HCT116 (cell line): ENCODE measurements around the gene CDK14. TPM values are rescaled to one million over a fixed set of nuclear protein-coding genes. Genes with fewer than 3 reads are reported as not detected.

Source experiments
- ATAC-seq: fragments of 200-7000 bp; cut with Tn5 transposase; 2 replicates; pipeline ENCODE4 v1.9.1; 2020; ENCODE audit warnings: mild to moderate bottlenecking, moderate library complexity
- BruUV-seq: library from RNA; stranded (reverse); fragments of 400-500 nt; replicated peaks from 2 replicates; lab custom pipeline; 2021; lab: Mats Ljungman, UMichigan
- CTCF ChIA-PET: fragments of 300-600 bp; sonication (Branson Sonifier 250); formaldehyde crosslinking; loops from one replicate; lab custom pipeline; 2021; ENCODE audit warnings: antibody characterized with exemption; lab: Charles Lee
- POLR2A ChIA-PET: fragments of 300-600, 350-600 bp; sonication (Branson Sonifier 250); formaldehyde crosslinking; loops from one replicate; lab custom pipeline; 2021; ENCODE audit warnings: antibody characterized with exemption; lab: Charles Lee
- RAD21 ChIA-PET, 2 experiments: fragments of 300-600 bp; sonication (Branson Sonifier 250); formaldehyde crosslinking; loops; one replicate each; lab custom pipeline; 2023; ENCODE audit warnings: low total read pairs in 2 of 2; ENCODE audit not compliant: uncharacterized antibody in 2 of 2, unreplicated experiment in 2 of 2, low non-redundant PET in 1 of 2; lab: Charles Lee
- DNase-seq: peaks from one replicate; pipeline ENCODE4 v3.0.0-alpha.2; 2010; ENCODE audit warnings: low read depth, low spot score
- H2AFZ ChIP-seq: fragments of 200-600 bp; shearing (Covaris generic), sonication (generic); 2 replicates; pipeline ENCODE4 v1.6.1; 2017; ENCODE audit warnings: low read depth, mixed run types, mixed read lengths, antibody characterized with exemption, low read length; ENCODE audit not compliant: poor library complexity, severe bottlenecking
- H3K27ac ChIP-seq: 2 replicates; pipeline ENCODE4 v1.5.1; 2012; ENCODE audit warnings: low read depth, low read length
- H3K27me3 ChIP-seq: fragments of 200-600 bp; sonication (generic); 2 replicates; pipeline ENCODE4 v1.6.1; 2016; ENCODE audit warnings: mixed run types, low read length, mixed read lengths; ENCODE audit not compliant: insufficient read depth
- H3K36me3 ChIP-seq, 2 experiments: fragments of 200-500 bp in 1 of 2; fragments of 200-600 bp in 1 of 2; sonication (Bioruptor generic) in 1 of 2; sonication (generic) in 1 of 2; 2 replicates each; pipeline versions ENCODE4 v1.5.1 to v1.6.1; 2014 to 2016; ENCODE audit warnings: low read length in 2 of 2, inconsistent platforms in 1 of 2, mixed read lengths in 1 of 2, mixed run types in 1 of 2; ENCODE audit not compliant: insufficient read depth in 2 of 2, control insufficient read depth in 1 of 2
- H3K4me1 ChIP-seq, 2 experiments: fragments of 200-600 bp in 1 of 2; sonication (generic) in 1 of 2; 2 replicates each; pipeline versions ENCODE4 v1.5.1 to v1.6.1; 2012 to 2017; ENCODE audit warnings: low read length in 2 of 2, inconsistent platforms in 1 of 2, mild to moderate bottlenecking in 1 of 2, mixed read lengths in 1 of 2, mixed run types in 1 of 2, moderate library complexity in 1 of 2; ENCODE audit not compliant: insufficient read depth in 2 of 2, control insufficient read depth in 1 of 2
- H3K4me2 ChIP-seq: fragments of 200-600 bp; sonication (generic); 2 replicates; pipeline ENCODE4 v1.6.1; 2017; ENCODE audit warnings: mixed run types, low read length, mixed read lengths
- H3K4me3 ChIP-seq, 2 experiments: fragments of 200-600 bp in 1 of 2; sonication (generic) in 1 of 2; replicated peaks in 1 of 2; 2 replicates each; pipeline ENCODE4 v1.5.1; 2011 to 2016; ENCODE audit warnings: low read length in 2 of 2, control low read depth in 1 of 2, low read depth in 1 of 2, mild to moderate bottlenecking in 1 of 2, mixed read lengths in 1 of 2, mixed run types in 1 of 2
- H3K79me2 ChIP-seq: fragments of 200-600 bp; sonication (generic); 2 replicates; pipeline ENCODE4 v1.6.1; 2017; ENCODE audit warnings: mild to moderate bottlenecking, mixed run types, low read length, moderate library complexity, mixed read lengths; ENCODE audit not compliant: insufficient read depth
- H3K9ac ChIP-seq: fragments of 200-600 bp; sonication (generic); 2 replicates; pipeline ENCODE4 v1.6.1; 2016; ENCODE audit warnings: low read length, mixed read lengths
- H3K9me2 ChIP-seq: fragments of 200-600 bp; sonication (generic), shearing (Covaris generic); 2 replicates; pipeline ENCODE4 v1.6.1; 2017; ENCODE audit warnings: mixed run types, mild to moderate bottlenecking, moderate library complexity; ENCODE audit not compliant: insufficient read depth
- H3K9me3 ChIP-seq, 2 experiments: fragments of 200-500 bp in 1 of 2; fragments of 200-600 bp in 1 of 2; sonication (Bioruptor generic) in 1 of 2; sonication (generic) in 1 of 2; 2 replicates each; pipeline ENCODE4 v1.6.1; 2014 to 2017; ENCODE audit warnings: low read length in 2 of 2, mixed read lengths in 2 of 2, inconsistent platforms in 1 of 2, low read depth in 1 of 2, mild to moderate bottlenecking in 1 of 2, mixed run types in 1 of 2, moderate library complexity in 1 of 2; ENCODE audit not compliant: control insufficient read depth in 1 of 2, insufficient read depth in 1 of 2
- H4K20me1 ChIP-seq: fragments of 200-600 bp; sonication (generic), shearing (Covaris generic); 2 replicates; pipeline ENCODE4 v1.6.1; 2017; ENCODE audit warnings: mixed run types, mild to moderate bottlenecking, moderate library complexity; ENCODE audit not compliant: insufficient read depth
- CBX3 ChIP-seq: IDR thresholded peaks from 2 replicates; pipeline ENCODE4 v1.6.1; 2012; ENCODE audit warnings: low read depth
- CEBPB ChIP-seq: IDR thresholded peaks from 2 replicates; pipeline ENCODE4 v1.6.1; 2012; ENCODE audit warnings: low read depth
- EGR1 ChIP-seq: IDR thresholded peaks from 2 replicates; pipeline ENCODE4 v1.6.1; 2012; ENCODE audit warnings: low read depth
- EZH2 ChIP-seq: fragments of 200-600 bp; sonication (generic); IDR thresholded peaks from 2 replicates; pipeline ENCODE4 v1.6.1; 2017; ENCODE audit warnings: antibody characterized with exemption, mixed run types
- EZH2phosphoT487 ChIP-seq: fragments of 200-600 bp; IDR thresholded peaks from 2 replicates; pipeline ENCODE4 v1.6.1; 2018; ENCODE audit warnings: antibody characterized with exemption, borderline replicate concordance
- FOSL1 ChIP-seq: IDR thresholded peaks from 2 replicates; pipeline ENCODE4 v1.6.1; 2012; ENCODE audit warnings: low read depth
- JUND ChIP-seq: IDR thresholded peaks from 2 replicates; pipeline ENCODE4 v1.6.1; 2012
- POLR2A ChIP-seq: IDR thresholded peaks from 2 replicates; pipeline ENCODE4 v1.7.0; 2011; ENCODE audit warnings: borderline replicate concordance; ENCODE audit not compliant: insufficient read depth, insufficient read length; ENCODE audit errors: extremely low read depth
- POLR2AphosphoS5 ChIP-seq: IDR thresholded peaks from 2 replicates; pipeline ENCODE4 v1.6.1; 2011; ENCODE audit warnings: mild to moderate bottlenecking, low read depth, low read length, moderate library complexity
- SIN3A ChIP-seq: IDR thresholded peaks from 2 replicates; pipeline ENCODE4 v1.6.1; 2012; ENCODE audit warnings: low read depth
- ZNF274 ChIP-seq: fragments of 200-500 bp; sonication (Bioruptor generic); IDR thresholded peaks from 2 replicates; pipeline ENCODE4 v1.6.1; 2014; ENCODE audit warnings: mild to moderate bottlenecking, low read depth, low read length, inconsistent platforms
- intact Hi-C: fragments of 100-400 bp; cut with micrococcal nuclease; formaldehyde crosslinking; loops from 2 replicates; pipeline ENCODE4 v1.10.0; 2022
- total RNA-seq: library from RNA; stranded (reverse); gene quantifications from one replicate; pipeline ENCODE4 v1.2.1, GENCODE V29; 2021; ENCODE audit not compliant: unreplicated experiment
- TF ChIP-seq, protein P1 (sequence below), 3 experiments: fragments of 200-600 bp in 1 of 3; sonication (generic) in 1 of 3; IDR thresholded peaks in 2 of 3; conservative IDR thresholded peaks in 1 of 3; 2 replicates each; pipeline ENCODE4 v1.5.1; 2012 to 2017; ENCODE audit warnings: low read depth in 2 of 3, low read length in 2 of 3, antibody characterized with exemption in 1 of 3, borderline replicate concordance in 1 of 3, control low read depth in 1 of 3, mild to moderate bottlenecking in 1 of 3, mixed read lengths in 1 of 3, mixed run types in 1 of 3, moderate library complexity in 1 of 3; ENCODE audit not compliant: insufficient read depth in 1 of 3
- TF ChIP-seq, protein P2 (sequence below): IDR thresholded peaks from 2 replicates; pipeline ENCODE4 v1.6.1; 2012; ENCODE audit warnings: low read depth
- TF ChIP-seq, protein P3 (sequence below): IDR thresholded peaks from 2 replicates; pipeline ENCODE4 v1.6.1; 2011; ENCODE audit warnings: mild to moderate bottlenecking, low read length, moderate library complexity; ENCODE audit not compliant: insufficient replicate concordance; ENCODE audit errors: extremely low read depth

CDK14 gene
- total RNA-seq, 1 experiment from 2014 or later: 10.2 TPM

DNA sequence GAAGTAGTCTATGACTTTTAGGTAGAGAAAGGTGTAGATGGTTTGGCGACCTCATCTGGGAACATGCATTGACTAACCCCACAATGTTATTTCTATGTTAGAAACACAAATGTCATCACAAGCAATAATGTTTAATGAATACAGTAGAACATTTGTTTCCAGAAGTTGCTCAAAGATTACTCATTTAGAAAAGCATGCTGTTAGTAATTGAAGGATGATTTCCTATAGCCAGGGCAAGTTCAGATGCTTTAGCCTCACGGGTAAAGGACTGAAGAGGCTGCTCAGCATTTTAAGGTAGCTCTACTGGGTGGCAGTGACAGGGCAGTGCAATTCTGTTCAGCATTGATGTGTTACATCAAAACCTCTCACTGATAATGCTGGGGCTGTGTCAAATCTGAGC is 468.8 kb downstream of the CDK14 start:
- no TSS peak for BruUV-seq
- no peaks in the 10 kb centered on the region for H3K9me2 ChIP-seq
- ChIA-PET RAD21 (no interaction called here), CTCF (no interaction called here), POLR2A (no interaction called here)
- H3K4me3 ChIP-seq: no peak overlapping the region
- no peaks in the 10 kb centered on the region for H3K4me1 ChIP-seq
- H3K36me3 ChIP-seq: no peaks in the 10 kb centered on the region
- H3K9ac ChIP-seq: no peak overlapping the region
- no peaks in the 10 kb centered on the region for H3K9me3 ChIP-seq
- H3K27me3 ChIP-seq: no peaks in the 10 kb centered on the region
- no peak for ATAC-seq
- H2AFZ ChIP-seq: no peak overlapping the region
- no peak overlapping the region for H3K4me2 ChIP-seq
- H3K79me2 ChIP-seq: no peaks in the 10 kb centered on the region
- H4K20me1 ChIP-seq: no peaks in the 10 kb centered on the region
- no peak overlapping the region for H3K27ac ChIP-seq
- intact Hi-C loops: no loop called here
- no peak for DNase-seq
- TF ChIP-seq POLR2A (no peak), CBX3 (no peak), SIN3A (no peak), ZNF274 (no peak)
- TF ChIP-seq, all 23 proteins: peak for 0

DNA sequence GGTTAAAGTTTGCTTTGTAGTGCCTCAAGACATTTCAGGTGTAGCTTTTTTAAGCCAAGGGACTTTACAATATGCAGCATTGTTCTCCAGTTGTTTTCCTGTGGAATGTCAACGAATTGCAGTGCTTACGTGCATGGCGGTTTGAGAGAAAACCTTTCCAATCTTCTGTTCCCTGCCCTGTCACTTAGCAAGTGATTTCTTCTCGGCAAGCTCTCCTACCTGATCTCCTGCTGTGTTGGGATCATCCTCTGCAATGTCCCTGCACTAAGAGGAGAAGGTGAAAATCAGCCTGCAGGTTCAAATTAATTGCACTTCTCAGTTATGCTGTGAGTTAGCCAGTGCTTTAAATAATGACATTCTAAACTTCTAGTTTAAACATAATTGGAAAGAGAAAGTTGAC is 470.5 kb downstream of the CDK14 start:
- ATAC-seq (no peak), DNase-seq (no peak)
- ChIA-PET RAD21 (no interaction called here), CTCF (no interaction called here), POLR2A (no interaction called here)
- Histone ChIP-seq H3K27ac (no peak overlapping the region), H3K4me3 (no peak overlapping the region), H3K4me2 (no peak overlapping the region), H3K9ac (no peak overlapping the region), H3K79me2 (no peaks in the 10 kb centered on the region), H3K4me1 (no peaks in the 10 kb centered on the region), H3K36me3 (no peaks in the 10 kb centered on the region), H2AFZ (no peak overlapping the region), H4K20me1 (no peaks in the 10 kb centered on the region), H3K27me3 (no peaks in the 10 kb centered on the region), H3K9me3 (no peaks in the 10 kb centered on the region), H3K9me2 (no peaks in the 10 kb centered on the region)
- no TSS peak for BruUV-seq
- intact Hi-C loops: no loop called here
- TF ChIP-seq CBX3 (no peak), POLR2A (no peak), POLR2AphosphoS5 (no peak), ZNF274 (no peak), EZH2phosphoT487 (no peak), FOSL1 (no peak), EZH2 (no peak), JUND (no peak), EGR1 (no peak), CEBPB (no peak)
- TF ChIP-seq, protein P1, sequence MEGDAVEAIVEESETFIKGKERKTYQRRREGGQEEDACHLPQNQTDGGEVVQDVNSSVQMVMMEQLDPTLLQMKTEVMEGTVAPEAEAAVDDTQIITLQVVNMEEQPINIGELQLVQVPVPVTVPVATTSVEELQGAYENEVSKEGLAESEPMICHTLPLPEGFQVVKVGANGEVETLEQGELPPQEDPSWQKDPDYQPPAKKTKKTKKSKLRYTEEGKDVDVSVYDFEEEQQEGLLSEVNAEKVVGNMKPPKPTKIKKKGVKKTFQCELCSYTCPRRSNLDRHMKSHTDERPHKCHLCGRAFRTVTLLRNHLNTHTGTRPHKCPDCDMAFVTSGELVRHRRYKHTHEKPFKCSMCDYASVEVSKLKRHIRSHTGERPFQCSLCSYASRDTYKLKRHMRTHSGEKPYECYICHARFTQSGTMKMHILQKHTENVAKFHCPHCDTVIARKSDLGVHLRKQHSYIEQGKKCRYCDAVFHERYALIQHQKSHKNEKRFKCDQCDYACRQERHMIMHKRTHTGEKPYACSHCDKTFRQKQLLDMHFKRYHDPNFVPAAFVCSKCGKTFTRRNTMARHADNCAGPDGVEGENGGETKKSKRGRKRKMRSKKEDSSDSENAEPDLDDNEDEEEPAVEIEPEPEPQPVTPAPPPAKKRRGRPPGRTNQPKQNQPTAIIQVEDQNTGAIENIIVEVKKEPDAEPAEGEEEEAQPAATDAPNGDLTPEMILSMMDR (IDR thresholded peaks at IDR 0.05 in 2 of 3, conservative IDR thresholded peaks at IDR 0.05 in 1 of 3; ENCODE audit: borderline replicate concordance in 1 of 3, insufficient read depth in 1 of 3, low read depth in 2 of 3, low read length in 2 of 3): no peak
- TF ChIP-seq, protein P2, sequence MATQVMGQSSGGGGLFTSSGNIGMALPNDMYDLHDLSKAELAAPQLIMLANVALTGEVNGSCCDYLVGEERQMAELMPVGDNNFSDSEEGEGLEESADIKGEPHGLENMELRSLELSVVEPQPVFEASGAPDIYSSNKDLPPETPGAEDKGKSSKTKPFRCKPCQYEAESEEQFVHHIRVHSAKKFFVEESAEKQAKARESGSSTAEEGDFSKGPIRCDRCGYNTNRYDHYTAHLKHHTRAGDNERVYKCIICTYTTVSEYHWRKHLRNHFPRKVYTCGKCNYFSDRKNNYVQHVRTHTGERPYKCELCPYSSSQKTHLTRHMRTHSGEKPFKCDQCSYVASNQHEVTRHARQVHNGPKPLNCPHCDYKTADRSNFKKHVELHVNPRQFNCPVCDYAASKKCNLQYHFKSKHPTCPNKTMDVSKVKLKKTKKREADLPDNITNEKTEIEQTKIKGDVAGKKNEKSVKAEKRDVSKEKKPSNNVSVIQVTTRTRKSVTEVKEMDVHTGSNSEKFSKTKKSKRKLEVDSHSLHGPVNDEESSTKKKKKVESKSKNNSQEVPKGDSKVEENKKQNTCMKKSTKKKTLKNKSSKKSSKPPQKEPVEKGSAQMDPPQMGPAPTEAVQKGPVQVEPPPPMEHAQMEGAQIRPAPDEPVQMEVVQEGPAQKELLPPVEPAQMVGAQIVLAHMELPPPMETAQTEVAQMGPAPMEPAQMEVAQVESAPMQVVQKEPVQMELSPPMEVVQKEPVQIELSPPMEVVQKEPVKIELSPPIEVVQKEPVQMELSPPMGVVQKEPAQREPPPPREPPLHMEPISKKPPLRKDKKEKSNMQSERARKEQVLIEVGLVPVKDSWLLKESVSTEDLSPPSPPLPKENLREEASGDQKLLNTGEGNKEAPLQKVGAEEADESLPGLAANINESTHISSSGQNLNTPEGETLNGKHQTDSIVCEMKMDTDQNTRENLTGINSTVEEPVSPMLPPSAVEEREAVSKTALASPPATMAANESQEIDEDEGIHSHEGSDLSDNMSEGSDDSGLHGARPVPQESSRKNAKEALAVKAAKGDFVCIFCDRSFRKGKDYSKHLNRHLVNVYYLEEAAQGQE: no peak
- TF ChIP-seq, protein P3, sequence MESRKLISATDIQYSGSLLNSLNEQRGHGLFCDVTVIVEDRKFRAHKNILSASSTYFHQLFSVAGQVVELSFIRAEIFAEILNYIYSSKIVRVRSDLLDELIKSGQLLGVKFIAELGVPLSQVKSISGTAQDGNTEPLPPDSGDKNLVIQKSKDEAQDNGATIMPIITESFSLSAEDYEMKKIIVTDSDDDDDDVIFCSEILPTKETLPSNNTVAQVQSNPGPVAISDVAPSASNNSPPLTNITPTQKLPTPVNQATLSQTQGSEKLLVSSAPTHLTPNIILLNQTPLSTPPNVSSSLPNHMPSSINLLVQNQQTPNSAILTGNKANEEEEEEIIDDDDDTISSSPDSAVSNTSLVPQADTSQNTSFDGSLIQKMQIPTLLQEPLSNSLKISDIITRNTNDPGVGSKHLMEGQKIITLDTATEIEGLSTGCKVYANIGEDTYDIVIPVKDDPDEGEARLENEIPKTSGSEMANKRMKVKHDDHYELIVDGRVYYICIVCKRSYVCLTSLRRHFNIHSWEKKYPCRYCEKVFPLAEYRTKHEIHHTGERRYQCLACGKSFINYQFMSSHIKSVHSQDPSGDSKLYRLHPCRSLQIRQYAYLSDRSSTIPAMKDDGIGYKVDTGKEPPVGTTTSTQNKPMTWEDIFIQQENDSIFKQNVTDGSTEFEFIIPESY: no peak
